ENCODE measurements around the gene CCL16.
A peak's percentile ranks its signal among the peaks of the same experiment; 100 is the strongest.

Gene CCL16

DNA sequence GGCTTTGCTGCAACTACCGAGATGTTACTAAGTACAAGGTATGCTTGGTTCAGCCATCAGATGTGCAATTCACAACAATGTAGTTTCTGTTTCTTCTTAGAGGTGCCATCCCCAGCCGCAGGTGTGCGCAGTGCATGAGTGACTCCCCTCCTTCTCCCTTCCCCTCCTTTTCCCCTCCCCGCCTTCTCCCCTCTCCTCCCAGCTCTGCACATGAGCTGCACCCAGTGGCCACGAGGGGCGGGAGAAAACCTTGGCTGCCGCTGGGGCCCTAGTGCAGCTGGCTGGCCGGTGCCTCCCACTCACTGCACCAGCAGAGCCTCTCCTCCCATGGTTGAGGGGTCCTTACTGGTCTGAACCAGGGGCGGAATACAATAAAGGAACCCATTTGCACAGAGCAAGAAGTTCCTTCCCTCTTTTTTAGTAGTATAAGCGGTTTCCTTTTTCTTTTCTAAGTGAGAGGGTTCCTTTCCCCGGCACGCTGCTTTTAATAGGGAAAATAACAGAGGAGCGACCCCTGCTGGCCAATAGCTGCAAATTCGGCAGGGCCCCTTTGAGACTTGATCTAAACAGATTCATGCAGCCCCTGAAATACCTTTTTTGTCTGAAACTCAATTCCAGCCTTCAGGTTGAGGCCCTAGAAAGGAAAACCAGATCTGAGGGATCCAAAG is 27.8 kb upstream of the CCL16 start:
- H3K27me3 ChIP-seq (ENCODE audit: insufficient read depth, poor library complexity, severe bottlenecking): no peaks in the 10 kb centered on the region
- TF ChIP-seq CTCF (IDR thresholded peaks at IDR 0.05; ENCODE audit: poor library complexity, severe bottlenecking): peak; percentile 32
- no peak for DNase-seq (ENCODE audit: low spot score)
- no peak overlapping the region for H3K4me3 ChIP-seq (ENCODE audit: severe bottlenecking)
- H3K9me3 ChIP-seq (ENCODE audit: severe bottlenecking): no peaks in the 10 kb centered on the region
- no peak for ATAC-seq (ENCODE audit: low read depth)
- H3K36me3 ChIP-seq (ENCODE audit: low read depth): no peaks in the 10 kb centered on the region
- H3K4me1 ChIP-seq (ENCODE audit: insufficient read depth, poor library complexity, severe bottlenecking): no peaks in the 10 kb centered on the region
- H3K27ac ChIP-seq (ENCODE audit: poor library complexity, severe bottlenecking): no peak overlapping the region

GRCh38 chr17:36004594-36005108 is 23.4 kb upstream of the CCL16 start:
- TF ChIP-seq CTCF (IDR thresholded peaks at IDR 0.05; ENCODE audit: poor library complexity, severe bottlenecking): no peak
- Histone ChIP-seq H3K4me1 (ENCODE audit: insufficient read depth, poor library complexity, severe bottlenecking) (no peaks in the 10 kb centered on the region), H3K4me3 (ENCODE audit: severe bottlenecking) (no peak overlapping the region), H3K9me3 (ENCODE audit: severe bottlenecking) (no peaks in the 10 kb centered on the region), H3K27ac (ENCODE audit: poor library complexity, severe bottlenecking) (no peak overlapping the region), H3K27me3 (ENCODE audit: insufficient read depth, poor library complexity, severe bottlenecking) (no peaks in the 10 kb centered on the region), H3K36me3 (ENCODE audit: low read depth) (no peaks in the 10 kb centered on the region)
- no peak for DNase-seq (ENCODE audit: low spot score)
- ATAC-seq (ENCODE audit: low read depth): no peak

- H3K9me3 ChIP-seq (ENCODE audit: severe bottlenecking): no peaks in the 10 kb centered on the region
- no peaks in the 10 kb centered on the region for H3K27me3 ChIP-seq (ENCODE audit: insufficient read depth, poor library complexity, severe bottlenecking)
- ATAC-seq (ENCODE audit: low read depth): no peak
- H3K4me1 ChIP-seq (ENCODE audit: insufficient read depth, poor library complexity, severe bottlenecking): no peaks in the 10 kb centered on the region
- H3K36me3 ChIP-seq (ENCODE audit: low read depth): no peaks in the 10 kb centered on the region
- no peak overlapping the region for H3K27ac ChIP-seq (ENCODE audit: poor library complexity, severe bottlenecking)
- TF ChIP-seq CTCF (IDR thresholded peaks at IDR 0.05; ENCODE audit: poor library complexity, severe bottlenecking): no peak
- H3K4me3 ChIP-seq (ENCODE audit: severe bottlenecking): no peak overlapping the region
- DNase-seq (ENCODE audit: low spot score): no peak
These were observed 21.3 kb upstream of the CCL16 start for GRCh38 chr17:36002631-36003030.

DNA sequence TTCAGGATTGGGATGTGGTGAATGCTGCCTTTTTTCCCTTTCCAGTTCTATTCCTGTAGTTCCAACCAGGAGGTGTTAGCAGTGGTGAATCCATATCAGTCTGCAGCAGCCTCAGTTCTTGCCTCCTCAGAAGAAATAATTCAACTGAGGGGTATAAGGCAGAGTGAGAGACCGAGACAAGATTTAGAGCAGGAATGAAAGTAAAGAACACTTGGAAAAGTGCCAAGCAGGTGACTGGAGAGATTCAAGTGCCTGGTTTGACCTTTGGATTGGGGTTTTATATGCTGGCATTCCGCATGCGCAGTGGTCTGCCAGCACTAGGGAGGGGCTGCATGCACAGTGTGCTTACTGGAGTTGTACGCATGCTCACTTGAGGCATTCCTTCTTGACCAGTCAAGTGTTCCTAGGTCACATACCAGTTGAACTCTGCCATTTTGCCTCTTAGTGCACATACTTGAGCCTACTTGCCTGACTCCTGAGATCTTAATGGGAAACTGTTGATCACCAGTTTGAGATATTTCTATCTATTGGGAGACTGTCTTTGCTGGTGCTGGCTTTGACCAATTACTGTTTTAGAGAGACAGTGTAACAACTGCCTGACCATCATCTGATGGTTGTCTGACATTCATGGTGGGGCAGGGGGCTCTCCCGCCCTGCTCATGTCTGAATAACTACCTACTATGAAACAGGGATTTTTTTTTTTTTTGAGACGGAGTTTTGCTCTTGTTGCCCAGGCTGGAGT is 20.7 kb upstream of the CCL16 start:
- no peak overlapping the region for H3K4me3 ChIP-seq (ENCODE audit: severe bottlenecking)
- H3K36me3 ChIP-seq (ENCODE audit: low read depth): no peaks in the 10 kb centered on the region
- no peaks in the 10 kb centered on the region for H3K9me3 ChIP-seq (ENCODE audit: severe bottlenecking)
- DNase-seq (ENCODE audit: low spot score) (no peak), ATAC-seq (ENCODE audit: low read depth) (no peak)
- H3K27ac ChIP-seq (ENCODE audit: poor library complexity, severe bottlenecking): no peak overlapping the region
- H3K4me1 ChIP-seq (ENCODE audit: insufficient read depth, poor library complexity, severe bottlenecking): no peaks in the 10 kb centered on the region
- no peaks in the 10 kb centered on the region for H3K27me3 ChIP-seq (ENCODE audit: insufficient read depth, poor library complexity, severe bottlenecking)
- TF ChIP-seq CTCF (IDR thresholded peaks at IDR 0.05; ENCODE audit: poor library complexity, severe bottlenecking): no peak

Measured in RWPE2 (cell line).